ENCODE measurements around the gene OR4B1.

DNA sequence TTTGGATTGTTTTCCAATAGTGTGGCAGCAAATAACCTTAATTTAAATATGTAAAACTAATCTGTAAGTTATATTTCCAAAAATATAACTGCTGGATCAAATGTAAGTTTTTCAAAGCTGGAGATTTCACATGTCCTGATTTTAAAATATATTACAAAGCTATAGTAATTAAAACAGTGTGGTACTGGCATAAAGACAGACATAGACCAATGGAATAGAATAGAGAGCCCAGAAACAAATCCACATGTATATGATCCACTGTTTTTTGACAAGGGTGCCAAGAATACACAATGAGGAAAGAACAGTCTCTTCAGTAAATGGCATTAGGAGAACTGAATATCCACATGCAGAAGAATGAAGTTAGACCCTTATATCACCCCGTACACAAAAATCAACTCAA is 32.3 kb downstream of the OR4B1 start:
- TF ChIP-seq BHLHE40 (IDR thresholded peaks at IDR 0.05; ENCODE audit: borderline replicate concordance) (no peak), FOXM1 (IDR thresholded peaks at IDR 0.05; ENCODE audit: borderline replicate concordance) (no peak), LEF1 (IDR thresholded peaks at IDR 0.05; ENCODE audit: borderline replicate concordance) (no peak), ARNT (IDR thresholded peaks at IDR 0.05) (no peak)

All from HEK293T (cell line).